Vagina (tissue), 2 donors: ENCODE results near the gene ANKRD44. TPM values are rescaled to one million over a fixed set of nuclear protein-coding genes. Genes with fewer than 3 reads are reported as not detected.

Source experiments
- DNase-seq, 2 donors: peaks; one replicate each; pipeline ENCODE4 v3.0.0-alpha.2; 2017; ENCODE audit errors: extremely low spot score in 2 of 2
- H3K27ac ChIP-seq: fragments of 200-600 bp; sonication (generic); one replicate; pipeline ENCODE4 v1.5.1; 2019
- H3K27me3 ChIP-seq: fragments of 200-600 bp; sonication (generic); one replicate; pipeline ENCODE4 v1.5.1; 2019
- H3K36me3 ChIP-seq, 2 donors: fragments of 200-600 bp; sonication (generic); one replicate each; pipeline ENCODE4 v1.5.1; 2017 to 2019
- H3K4me1 ChIP-seq: fragments of 200-600 bp; sonication (generic); one replicate; pipeline ENCODE4 v1.5.1; 2019
- H3K4me3 ChIP-seq, 2 donors: fragments of 200-600 bp; sonication (generic); 1 replicate in 1 of 2; 2 replicates in 1 of 2; pipeline ENCODE4 v1.5.1; 2016 to 2019
- H3K9me3 ChIP-seq: fragments of 200-600 bp; sonication (generic); one replicate; pipeline ENCODE4 v1.5.1; 2019
- POLR2A ChIP-seq, 2 donors: fragments of 450-650 bp; IDR thresholded peaks; one replicate each; pipeline ENCODE4 v1.6.1; 2017; ENCODE audit warnings: antibody characterized with exemption in 2 of 2, mild to moderate bottlenecking in 2 of 2, moderate library complexity in 2 of 2
- POLR2AphosphoS5 ChIP-seq, 2 donors: sonication (generic); formaldehyde crosslinking; IDR thresholded peaks; one replicate each; pipeline ENCODE4 v1.9.0; 2017; ENCODE audit warnings: antibody characterized with exemption in 2 of 2, mild to moderate bottlenecking in 2 of 2, low read depth in 1 of 2; ENCODE audit not compliant: insufficient read depth in 1 of 2
- intact Hi-C: fragments of 100-400 bp; cut with DNase I; formaldehyde crosslinking; loops from one replicate; pipeline ENCODE4 v1.15.1; 2023
- total RNA-seq: library from RNA; depleted of rRNA; stranded (reverse); fragments of >200 nt; gene quantifications from one replicate; pipeline ENCODE4 v1.2.3, GENCODE V29; 2016
- TF ChIP-seq, protein P1 (sequence below), 3 experiments: fragments of 450-650 bp in 2 of 3; fragments of 200-600 bp in 1 of 3; sonication (generic) in 1 of 3; IDR thresholded peaks; one replicate each; pipeline ENCODE4 v1.5.1; 2017 to 2019; ENCODE audit warnings: antibody characterized with exemption in 3 of 3, mild to moderate bottlenecking in 2 of 3, moderate library complexity in 2 of 3

Gene ANKRD44
- total RNA-seq, 1 donor from 2014 or later = 46.4 TPM

DNA sequence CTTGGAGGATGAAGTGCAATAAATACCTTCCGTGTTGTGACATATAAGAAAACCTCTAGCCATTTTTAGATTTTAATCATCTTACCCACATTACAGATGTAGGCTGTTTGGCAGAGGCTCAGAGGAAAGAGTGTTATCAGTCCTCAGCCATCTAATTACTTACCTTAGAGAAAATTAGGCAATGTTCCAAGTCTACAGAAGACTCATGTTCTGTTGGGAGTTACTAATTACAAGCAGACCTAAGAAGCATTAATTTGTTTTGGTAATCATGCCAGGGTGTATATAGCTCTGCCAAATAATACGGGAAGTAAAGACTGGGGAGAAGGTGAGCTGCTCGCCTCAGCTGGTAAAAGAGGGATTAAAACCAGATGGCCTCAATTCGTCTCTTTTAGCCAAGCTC, 258.2 kb downstream of the ANKRD44 start:
- H3K4me3 ChIP-seq = no peak overlapping the region
- H3K27ac ChIP-seq = no peak overlapping the region
- peaks cover 8% of the 10 kb centered on the region for H3K4me1 ChIP-seq
- peaks cover 0 to 9% of the 10 kb centered on the region in 2 donors for H3K36me3 ChIP-seq
- intact Hi-C loops = no loop called here
- TF ChIP-seq, protein P1, sequence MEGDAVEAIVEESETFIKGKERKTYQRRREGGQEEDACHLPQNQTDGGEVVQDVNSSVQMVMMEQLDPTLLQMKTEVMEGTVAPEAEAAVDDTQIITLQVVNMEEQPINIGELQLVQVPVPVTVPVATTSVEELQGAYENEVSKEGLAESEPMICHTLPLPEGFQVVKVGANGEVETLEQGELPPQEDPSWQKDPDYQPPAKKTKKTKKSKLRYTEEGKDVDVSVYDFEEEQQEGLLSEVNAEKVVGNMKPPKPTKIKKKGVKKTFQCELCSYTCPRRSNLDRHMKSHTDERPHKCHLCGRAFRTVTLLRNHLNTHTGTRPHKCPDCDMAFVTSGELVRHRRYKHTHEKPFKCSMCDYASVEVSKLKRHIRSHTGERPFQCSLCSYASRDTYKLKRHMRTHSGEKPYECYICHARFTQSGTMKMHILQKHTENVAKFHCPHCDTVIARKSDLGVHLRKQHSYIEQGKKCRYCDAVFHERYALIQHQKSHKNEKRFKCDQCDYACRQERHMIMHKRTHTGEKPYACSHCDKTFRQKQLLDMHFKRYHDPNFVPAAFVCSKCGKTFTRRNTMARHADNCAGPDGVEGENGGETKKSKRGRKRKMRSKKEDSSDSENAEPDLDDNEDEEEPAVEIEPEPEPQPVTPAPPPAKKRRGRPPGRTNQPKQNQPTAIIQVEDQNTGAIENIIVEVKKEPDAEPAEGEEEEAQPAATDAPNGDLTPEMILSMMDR (IDR thresholded peaks at IDR 0.05) = no peak
- peak in 1 of 2 donors; percentile 57 for TF ChIP-seq POLR2AphosphoS5 (IDR thresholded peaks at IDR 0.05; ENCODE audit: insufficient read depth in 1 of 2, low read depth in 1 of 2)
- H3K9me3 ChIP-seq = peaks cover 3% of the 10 kb centered on the region
- H3K27me3 ChIP-seq = no peaks in the 10 kb centered on the region
- no peak for DNase-seq

DNA sequence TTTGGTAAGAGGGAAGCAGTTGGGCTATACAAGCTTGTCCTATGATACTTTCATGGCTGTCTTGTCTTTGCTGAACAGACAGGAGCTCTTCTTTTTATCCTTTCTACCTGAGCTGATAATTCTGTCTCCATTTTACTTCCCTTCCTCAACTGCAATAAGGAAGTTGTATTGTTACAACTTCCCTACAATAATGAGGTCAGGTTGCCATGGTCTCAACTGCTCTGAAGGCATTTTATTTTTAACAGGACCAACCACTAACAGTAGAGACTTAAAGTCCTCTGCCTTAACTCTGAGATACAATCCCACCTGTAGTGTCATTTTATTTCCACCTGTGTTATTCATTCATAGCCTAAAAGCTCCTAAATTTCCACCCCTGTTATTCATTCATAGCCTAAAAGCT, 265.5 kb downstream of the ANKRD44 start:
- DNase-seq = no peak
- no peaks in the 10 kb centered on the region for H3K27me3 ChIP-seq
- no peaks in the 10 kb centered on the region for H3K4me1 ChIP-seq
- H3K36me3 ChIP-seq = no peaks in the 10 kb centered on the region
- no peak for TF ChIP-seq POLR2AphosphoS5 (IDR thresholded peaks at IDR 0.05; ENCODE audit: insufficient read depth in 1 of 2, low read depth in 1 of 2)
- no peak overlapping the region for H3K27ac ChIP-seq
- H3K4me3 ChIP-seq = no peak overlapping the region
- H3K9me3 ChIP-seq = no peaks in the 10 kb centered on the region
- intact Hi-C loops = no loop called here

DNA sequence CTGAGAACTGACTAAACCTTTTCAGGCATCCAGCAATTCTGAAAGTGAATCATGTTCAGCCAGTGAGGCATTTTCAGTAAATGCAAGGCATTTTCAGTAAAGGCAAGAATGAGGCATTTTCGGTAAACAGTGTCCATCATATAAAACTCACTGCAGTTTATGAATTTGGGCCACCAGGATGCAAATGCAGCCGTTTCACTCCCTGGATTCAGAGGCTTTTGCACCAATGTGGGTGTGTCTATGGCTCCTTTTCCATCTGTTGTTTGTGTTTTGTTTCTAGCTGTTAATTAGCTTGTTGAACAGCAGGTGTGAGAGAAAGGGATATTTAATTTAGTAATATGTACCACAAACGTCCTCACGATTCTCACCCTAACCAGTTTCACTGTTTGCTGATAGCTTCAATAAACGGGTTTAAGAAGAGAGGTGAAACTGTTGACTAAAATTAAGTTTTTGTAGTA, 267.8 kb downstream of the ANKRD44 start:
- intact Hi-C loops = no loop called here
- H3K36me3 ChIP-seq = no peaks in the 10 kb centered on the region
- H3K4me1 ChIP-seq = no peaks in the 10 kb centered on the region
- TF ChIP-seq POLR2AphosphoS5 (IDR thresholded peaks at IDR 0.05; ENCODE audit: insufficient read depth in 1 of 2, low read depth in 1 of 2) (no peak), POLR2A (IDR thresholded peaks at IDR 0.05) (no peak)
- TF ChIP-seq, protein P1 (IDR thresholded peaks at IDR 0.05) = no peak
- H3K27me3 ChIP-seq = no peaks in the 10 kb centered on the region
- no peaks in the 10 kb centered on the region for H3K9me3 ChIP-seq
- H3K27ac ChIP-seq = no peak overlapping the region
- DNase-seq = no peak
- no peak overlapping the region for H3K4me3 ChIP-seq

DNA sequence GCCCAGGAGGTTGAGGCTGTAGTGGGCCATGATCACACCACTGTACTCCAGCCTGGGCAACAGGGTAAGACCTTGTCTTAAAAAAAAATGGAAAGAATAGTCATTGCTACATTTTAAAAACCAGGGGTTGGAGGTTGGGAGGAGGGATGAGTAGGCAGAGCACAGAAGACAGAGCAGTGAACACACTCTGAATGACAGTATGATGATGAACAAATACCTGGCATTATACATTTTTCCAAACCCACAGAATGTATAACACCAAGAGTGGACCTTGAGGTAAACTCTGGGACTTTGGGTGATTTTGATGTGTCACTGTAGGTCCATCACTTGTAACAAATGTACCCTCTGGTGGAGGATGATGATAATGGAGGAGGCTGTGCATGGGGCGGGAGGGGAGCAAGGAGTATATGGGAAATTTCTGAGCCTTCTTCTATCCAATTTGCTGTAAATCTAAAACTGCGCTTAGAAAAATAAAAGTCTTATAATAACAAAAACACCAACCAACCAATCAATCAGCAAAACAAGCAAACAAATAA, 272.6 kb downstream of the ANKRD44 start:
- H3K4me3 ChIP-seq = no peak overlapping the region
- no peak for DNase-seq
- TF ChIP-seq POLR2AphosphoS5 (IDR thresholded peaks at IDR 0.05; ENCODE audit: insufficient read depth in 1 of 2, low read depth in 1 of 2) (no peak), POLR2A (IDR thresholded peaks at IDR 0.05) (no peak)
- TF ChIP-seq, protein P1 (IDR thresholded peaks at IDR 0.05) = no peak
- no peaks in the 10 kb centered on the region for H3K36me3 ChIP-seq
- no peaks in the 10 kb centered on the region for H3K27me3 ChIP-seq
- no peaks in the 10 kb centered on the region for H3K9me3 ChIP-seq
- intact Hi-C loops = no loop called here
- H3K4me1 ChIP-seq = peaks cover 8% of the 10 kb centered on the region
- no peak overlapping the region for H3K27ac ChIP-seq

DNA sequence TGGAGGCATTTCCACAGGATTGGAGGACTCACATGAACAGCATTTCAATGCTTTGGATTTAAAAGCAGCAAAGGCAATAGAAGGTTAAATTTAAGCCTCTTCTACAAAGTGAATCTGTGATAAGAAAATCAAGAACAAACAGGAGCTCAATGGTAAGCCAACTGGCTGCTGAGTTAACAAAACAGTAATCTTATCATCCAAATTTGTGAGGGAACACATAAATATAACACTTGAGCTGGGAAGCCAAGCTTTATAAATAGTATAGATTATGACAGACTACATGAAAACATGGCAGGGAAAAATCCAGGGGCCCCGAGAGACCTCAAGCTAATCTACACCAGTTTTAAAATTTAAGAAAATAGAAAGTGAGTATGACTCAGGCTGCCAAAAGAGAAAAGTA, 275.6 kb downstream of the ANKRD44 start:
- H3K36me3 ChIP-seq = peaks cover 0 to 4% of the 10 kb centered on the region in 2 donors
- TF ChIP-seq POLR2AphosphoS5 (IDR thresholded peaks at IDR 0.05; ENCODE audit: insufficient read depth in 1 of 2, low read depth in 1 of 2) = no peak
- no peak for TF ChIP-seq POLR2A (IDR thresholded peaks at IDR 0.05)
- TF ChIP-seq, protein P1 (IDR thresholded peaks at IDR 0.05) = no peak
- no peaks in the 10 kb centered on the region for H3K9me3 ChIP-seq
- peaks cover 8% of the 10 kb centered on the region for H3K4me1 ChIP-seq
- intact Hi-C loops = no loop called here
- H3K4me3 ChIP-seq = no peak overlapping the region
- no peak for DNase-seq
- no peak overlapping the region for H3K27ac ChIP-seq
- H3K27me3 ChIP-seq = no peaks in the 10 kb centered on the region
